ENCODE data around the gene GABRG3. TPM values are rescaled to one million over a fixed set of nuclear protein-coding genes. Genes with fewer than 3 reads are reported as not detected.

Gene GABRG3
- polyA plus RNA-seq, 12 donors: 0.14 to 1.3 (median 0.29) TPM; not detected in 2

- no peak for DNase-seq
Measured at GRCh38 chr15:27408428-27408827, 437.4 kb downstream of the GABRG3 start.

- DNase-seq: no peak
Measured at GRCh38 chr15:27410996-27411605, 440.1 kb downstream of the GABRG3 start.

- no peak for DNase-seq
Measured at GRCh38 chr15:27412415-27412814, 441.4 kb downstream of the GABRG3 start.

GRCh38 chr15:27414168-27414870, 443.3 kb downstream of the GABRG3 start:
- DNase-seq: no peak

- DNase-seq: no peak
Measured at GRCh38 chr15:27418726-27419125, 447.7 kb downstream of the GABRG3 start.

GRCh38 chr15:27422997-27423396, 452.0 kb downstream of the GABRG3 start:
- no peak for DNase-seq

GRCh38 chr15:27426805-27427204, 455.8 kb downstream of the GABRG3 start:
- no peak for DNase-seq

DNA sequence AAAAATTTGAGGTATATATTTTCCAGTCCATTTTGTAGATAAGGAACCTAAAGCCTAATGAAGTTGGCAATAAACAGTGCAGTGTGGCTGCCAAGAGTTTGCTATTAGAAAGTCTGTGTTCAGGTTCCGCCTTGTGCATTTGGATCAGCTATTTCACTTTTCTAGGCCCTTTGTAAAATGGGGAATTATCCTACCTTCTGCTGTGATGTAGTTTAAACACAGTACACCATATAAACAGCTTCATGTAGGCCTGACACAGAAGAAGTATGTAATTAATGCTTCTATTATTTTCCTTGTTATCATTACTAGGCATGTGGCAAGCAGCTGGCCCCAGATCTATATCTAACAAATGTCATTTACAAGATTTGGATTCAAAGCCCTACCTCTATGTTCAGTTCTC, 456.3 kb downstream of the GABRG3 start:
- no peak for DNase-seq

DNA sequence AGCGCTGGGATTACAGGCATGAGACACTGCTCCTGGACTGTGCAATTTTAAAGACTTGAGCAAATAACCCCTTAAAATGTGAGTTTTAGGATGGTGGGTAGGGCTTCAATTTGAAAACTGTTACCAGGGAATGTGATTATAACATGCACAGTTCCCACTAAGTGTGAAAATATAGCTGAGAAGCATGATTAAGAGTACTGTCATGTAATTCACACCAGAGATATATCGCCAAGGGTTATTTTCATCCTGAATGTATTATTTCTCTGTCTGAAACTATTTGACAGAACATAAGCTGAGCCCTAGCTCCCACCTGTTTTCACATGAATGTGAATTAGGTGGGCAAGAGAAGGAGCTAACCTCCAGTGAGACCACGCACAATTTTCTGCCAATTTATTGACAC, 457.2 kb downstream of the GABRG3 start:
- no peak for DNase-seq

- DNase-seq: no peak
Measured at GRCh38 chr15:27429577-27429976, 458.6 kb downstream of the GABRG3 start.

DNA sequence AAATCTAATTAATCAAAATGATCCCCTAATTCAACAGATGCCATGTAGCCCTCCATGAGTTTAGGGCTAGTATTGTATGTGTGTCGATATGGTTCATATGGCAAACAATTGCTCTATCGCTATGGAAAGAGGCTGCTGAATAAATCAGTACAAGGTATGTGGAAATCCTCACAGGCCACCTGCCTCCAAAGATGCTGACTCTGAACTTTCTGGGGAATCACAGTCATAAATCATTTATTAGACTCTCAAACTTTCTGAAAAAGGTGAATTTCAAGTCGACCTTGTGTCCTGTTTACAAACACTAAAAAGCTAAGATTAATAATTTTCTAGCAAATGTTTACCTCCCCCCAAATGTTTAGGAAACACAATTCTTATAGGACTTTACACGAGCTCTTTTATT, 462.6 kb downstream of the GABRG3 start:
- DNase-seq: no peak

DNA sequence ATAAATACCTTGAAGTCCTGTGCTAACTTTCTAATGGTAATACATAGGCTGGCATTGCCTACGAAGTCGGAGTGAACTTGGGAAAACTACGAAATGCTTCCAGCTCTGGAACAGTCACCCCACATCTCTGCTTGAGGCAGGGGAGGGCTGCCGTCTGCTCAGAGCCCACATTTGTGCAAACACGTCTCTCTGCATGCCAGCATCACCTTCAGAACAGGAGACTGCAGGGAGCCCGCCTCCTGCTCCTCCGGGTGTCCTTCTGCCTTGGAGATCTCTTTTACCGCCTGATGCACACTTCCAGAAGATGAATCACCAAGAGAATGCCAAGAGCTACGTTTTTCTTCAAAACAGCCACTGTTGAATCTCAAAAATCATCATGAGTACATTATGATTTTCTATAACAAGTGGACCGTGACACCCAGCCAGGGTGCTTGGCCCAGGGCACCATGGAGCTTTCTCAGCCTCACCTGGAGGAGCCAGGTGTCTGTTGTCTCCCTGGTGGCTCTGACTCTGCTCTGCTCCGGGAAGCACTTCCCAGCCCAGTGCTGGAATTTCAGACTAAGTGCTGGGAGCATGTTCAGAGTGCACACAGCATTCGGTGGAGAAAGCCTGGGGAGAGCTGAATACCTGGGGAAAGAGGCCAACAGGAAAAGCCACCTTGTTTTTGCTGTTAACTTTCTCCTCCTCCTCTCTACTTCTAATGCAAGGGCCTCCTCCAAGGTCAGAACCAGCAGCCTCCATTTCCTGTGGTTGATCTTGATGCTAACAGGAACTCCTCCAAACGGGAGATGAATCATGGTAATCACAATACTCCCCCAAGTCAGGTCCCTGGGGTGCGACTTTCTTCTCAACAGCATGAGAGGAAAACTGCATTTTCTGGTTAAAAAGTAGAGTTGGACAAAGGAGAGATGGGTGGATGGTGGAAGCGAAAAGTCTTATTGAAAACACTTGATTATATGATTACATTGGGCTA, 467.7 kb downstream of the GABRG3 start:
- DNase-seq: no peak

DNA sequence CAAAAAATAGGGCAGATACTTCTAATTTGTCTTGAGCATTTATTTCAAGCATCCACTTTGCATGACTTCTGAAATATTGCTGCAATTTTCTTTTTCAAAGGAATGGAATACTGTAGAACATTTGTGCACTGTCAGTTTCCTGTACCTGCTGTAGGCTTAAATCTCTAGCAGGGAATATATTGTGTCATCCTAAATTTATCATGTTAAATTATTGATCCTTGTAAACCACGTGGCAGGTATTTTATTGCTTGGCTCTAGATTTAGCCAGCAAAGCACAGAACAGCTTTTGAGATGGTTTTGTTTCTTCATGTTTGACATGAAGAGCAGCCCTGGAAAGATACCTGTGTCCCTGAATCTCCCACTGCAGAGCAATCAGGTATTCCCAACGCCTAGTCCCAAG, 470.1 kb downstream of the GABRG3 start:
- DNase-seq: no peak

DNA sequence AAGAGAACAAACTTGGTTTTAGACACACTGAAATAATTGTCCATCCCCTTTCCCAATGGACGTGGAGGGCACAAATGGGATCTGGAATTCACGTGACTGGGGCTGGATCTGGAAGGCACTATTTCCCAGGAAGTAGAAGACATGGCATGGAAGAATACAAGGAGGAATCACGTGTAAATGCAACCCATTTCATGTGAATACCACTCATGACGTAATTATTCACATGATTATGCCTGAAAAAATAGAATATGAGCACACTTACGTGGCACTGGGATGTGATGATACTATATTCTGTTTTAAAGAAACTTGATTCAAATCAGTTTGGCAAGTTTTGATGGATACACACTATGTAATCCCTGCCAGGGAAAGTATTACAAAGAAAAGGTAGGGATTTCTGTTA, 477.3 kb downstream of the GABRG3 start:
- no peak for DNase-seq

DNA sequence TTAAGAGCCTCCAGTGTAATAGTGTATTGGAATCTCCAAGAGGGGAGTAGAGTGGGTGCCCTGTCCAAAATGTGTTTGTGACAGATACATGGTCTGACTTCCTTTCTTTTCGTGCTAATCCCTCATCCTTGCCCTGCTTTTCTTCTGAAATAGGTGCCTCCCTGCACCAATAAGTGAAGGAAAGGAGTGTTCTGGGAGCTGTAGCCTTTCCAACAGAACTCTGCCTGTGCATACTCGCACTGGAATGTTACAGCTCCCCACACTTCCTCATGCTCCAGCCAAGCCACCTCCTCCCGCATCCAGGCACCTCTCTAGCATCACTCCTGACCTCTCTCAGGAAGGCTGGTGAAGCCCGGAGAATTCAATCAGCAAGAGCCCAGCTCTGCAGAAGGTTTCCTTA, 478.0 kb downstream of the GABRG3 start:
- DNase-seq: peak; percentile 26

GRCh38 chr15:27449941-27450340, 479.0 kb downstream of the GABRG3 start:
- peak; percentile 26 for DNase-seq

GRCh38 chr15:27454281-27455075, 483.5 kb downstream of the GABRG3 start:
- DNase-seq: no peak

- no peak for DNase-seq
Measured at GRCh38 chr15:27456807-27457206, 485.8 kb downstream of the GABRG3 start.

GRCh38 chr15:27457766-27458165, 486.8 kb downstream of the GABRG3 start:
- no peak for DNase-seq

GRCh38 chr15:27458345-27459084, 487.5 kb downstream of the GABRG3 start:
- DNase-seq: no peak

- no peak for DNase-seq
Measured at GRCh38 chr15:27459836-27460235, 488.9 kb downstream of the GABRG3 start.
